Activated CD4-positive, CD25-positive, alpha-beta regulatory T cell treated with anti-CD3 and anti-CD28 coated beads, Interleukin-2, amount 50 U/mL, for 24 hours (primary cell): Measurements from ENCODE around the gene TUT1.
"Not testable (repeated sequence)": the region's sequence is repeated elsewhere in the genome, so short reads cannot be mapped to it uniquely, and the experiment has no call there.

Experiments
- ATAC-seq, 2 donors: fragments of 150-1000 bp; cut with Tn5 transposase; one replicate each; pipeline ENCODE4 v1.10.0; 2021; ENCODE audit warnings: mild to moderate bottlenecking in 1 of 2, moderate library complexity in 1 of 2

Gene TUT1

GRCh38 chr11:62577046-62577714 is 14.1 kb downstream of the TUT1 start:
- no peak for ATAC-seq

- ATAC-seq, result no peak
Measured at GRCh38 chr11:62575837-62576236, 15.5 kb downstream of the TUT1 start.

DNA sequence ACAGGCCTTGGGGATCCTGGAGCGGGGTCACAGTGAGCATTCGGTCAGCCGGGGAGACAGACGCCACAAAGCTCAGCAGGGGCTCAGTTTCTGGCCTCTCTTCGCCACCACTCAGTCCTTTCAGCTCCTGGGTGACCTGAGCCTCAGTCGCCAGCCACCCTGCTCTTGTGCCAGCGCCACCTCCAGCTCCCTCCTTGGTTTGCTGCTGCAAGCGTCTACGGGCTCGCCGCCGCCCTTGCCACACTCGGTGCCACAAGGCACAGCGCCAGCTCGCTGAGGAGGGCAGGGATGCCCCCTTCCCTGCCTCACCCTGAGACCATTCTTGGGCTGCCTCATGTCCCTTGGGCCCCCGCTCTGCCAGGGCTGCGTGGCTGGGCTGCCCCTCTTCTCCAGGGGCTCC is 16.2 kb downstream of the TUT1 start:
- ATAC-seq, result no peak

DNA sequence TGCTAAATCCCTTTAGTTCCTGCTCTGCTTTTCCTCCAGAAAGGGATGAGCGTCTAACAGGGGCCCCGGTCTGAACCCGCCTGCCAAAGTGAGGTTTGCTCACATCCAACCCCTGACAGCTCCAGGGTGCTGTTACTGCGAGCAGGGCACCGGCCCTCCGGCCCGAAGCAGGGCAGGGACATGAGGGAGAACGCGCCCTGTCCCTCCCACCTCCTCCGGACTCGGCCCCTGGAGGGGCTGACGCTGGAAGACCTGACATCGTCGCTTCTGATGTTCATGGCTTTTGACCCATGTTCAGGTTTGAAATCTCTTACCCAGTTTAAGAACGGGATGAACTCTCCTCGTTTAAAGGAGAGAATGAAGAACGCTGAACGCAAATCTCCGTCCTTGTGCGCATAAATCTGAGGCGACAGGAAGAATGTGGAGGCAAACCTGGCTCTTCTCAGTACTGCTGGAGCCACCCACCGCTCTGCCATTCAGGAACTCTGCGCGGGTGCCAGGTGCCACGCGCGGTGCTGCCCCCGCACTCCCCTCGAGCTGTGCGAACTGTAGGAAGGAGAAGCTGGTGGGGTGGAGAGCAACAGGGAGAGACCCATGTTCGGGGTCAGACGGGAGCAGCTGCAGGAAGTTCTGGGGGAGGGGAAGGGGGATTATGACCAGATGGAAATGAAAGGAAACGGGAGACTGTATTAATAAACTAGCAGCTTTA is 16.8 kb downstream of the TUT1 start:
- ATAC-seq, result peak; percentile 5 to 14

DNA sequence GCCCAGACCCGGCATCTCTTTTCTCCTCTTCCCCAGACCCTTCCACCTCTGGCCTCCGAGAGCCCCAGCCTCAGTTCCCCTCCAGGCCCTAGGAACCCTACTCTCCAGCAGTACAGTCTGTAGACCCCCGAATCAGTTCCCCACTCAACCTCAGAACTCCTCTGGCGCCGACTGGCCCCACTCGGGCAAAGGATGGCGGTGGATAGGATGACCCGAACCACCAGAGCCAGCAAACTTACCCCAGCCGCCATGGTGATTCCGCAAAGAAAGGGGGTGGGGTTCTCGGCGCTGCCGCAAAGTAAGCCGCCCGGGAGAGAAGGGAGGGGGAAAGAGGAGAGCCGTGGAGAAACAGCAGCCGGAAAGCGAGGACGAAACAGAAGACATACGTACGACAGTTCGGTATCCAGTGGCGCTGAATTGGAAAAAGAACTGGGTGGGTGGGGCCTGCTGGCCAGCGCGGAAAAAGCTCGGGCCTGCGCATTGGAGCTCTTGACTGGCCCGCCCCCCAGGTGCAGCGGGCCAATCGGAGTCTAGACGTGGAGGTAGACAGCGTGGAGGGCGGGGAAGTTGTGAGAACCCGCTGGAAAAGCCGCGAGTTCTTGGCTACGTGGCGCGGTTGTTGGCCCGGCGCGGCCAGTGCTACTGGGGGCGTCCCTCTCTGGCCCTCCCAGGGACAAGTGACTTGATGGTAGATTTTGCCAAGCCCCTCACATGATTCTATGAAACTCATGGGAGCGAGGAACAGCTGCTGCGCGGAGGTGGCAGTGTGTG is 17.5 kb downstream of the TUT1 start, which contains the start of gene EEF1G:
Gene EEF1G, minus strand, starts transcription at position 300 of the 771 bp plus-strand sequence. Its CDS starts 49 bp downstream, at position 251.
- ATAC-seq, result peak; percentile 91 to 94

- no peak for ATAC-seq
Measured at GRCh38 chr11:62573006-62573591, 18.2 kb downstream of the TUT1 start.

DNA sequence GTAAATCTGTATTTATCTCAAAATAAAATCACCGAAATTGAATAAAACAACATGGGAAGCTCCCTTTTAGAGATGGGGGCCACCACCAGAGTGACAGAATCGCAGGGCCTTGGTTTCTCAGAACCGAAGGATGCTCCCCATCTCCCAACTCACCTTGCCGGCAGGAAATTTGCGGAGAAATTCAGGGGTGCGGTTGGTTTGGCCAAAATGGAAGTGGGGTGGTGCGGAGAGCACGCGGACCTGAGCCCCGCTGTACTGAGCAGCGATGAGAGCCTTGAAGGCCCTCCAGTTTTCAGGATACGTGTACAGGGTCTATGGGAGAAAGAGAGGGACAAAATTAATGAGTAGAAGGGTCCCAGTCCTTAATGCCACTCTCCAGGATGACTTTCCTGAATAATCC is 18.9 kb downstream of the TUT1 start:
- ATAC-seq, result no peak

DNA sequence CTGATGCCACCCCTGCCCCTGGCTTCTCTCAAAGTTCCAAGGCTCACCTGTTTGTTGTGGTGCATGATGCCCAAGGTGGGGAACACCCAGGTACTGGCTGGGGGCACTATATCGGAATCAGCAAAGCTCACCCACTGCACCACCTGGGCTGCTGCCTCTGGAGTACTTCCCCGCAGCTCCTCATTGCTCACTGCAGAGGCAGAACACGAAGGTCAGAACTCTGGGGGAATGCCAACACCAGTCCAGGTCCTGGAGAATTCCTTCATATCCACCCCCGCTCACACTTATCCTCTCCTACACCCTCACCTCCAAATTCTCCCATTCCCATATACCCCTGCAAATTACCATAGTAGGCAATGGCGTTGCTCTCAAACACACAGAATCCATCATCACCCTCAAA is 19.8 kb downstream of the TUT1 start:
- not testable (repeated sequence) for ATAC-seq

DNA sequence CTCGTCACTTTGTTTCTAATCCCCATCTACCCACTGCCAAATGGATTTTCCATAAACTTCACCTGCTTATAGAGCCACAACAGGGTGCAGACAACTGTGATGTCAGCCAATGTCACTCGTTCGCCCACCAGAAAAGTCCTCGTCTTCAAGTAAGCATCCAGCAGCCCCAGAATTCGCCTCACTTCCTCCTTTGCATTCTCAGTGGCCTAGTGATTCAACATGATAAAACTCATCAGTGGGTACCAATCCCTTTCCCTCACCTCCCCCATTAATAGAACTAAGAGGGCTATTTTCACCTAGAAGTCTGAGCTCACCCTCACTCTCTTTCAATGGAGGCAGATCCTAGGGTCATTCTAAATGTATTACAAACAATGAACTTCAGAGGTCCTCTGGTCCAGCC is 20.4 kb downstream of the TUT1 start:
- not testable (repeated sequence) for ATAC-seq

- no peak for ATAC-seq
Measured at GRCh38 chr11:62569611-62570010, 21.7 kb downstream of the TUT1 start.

- ATAC-seq, result peak; percentile 67 to 68
Measured at GRCh38 chr11:62567018-62567633, 24.2 kb downstream of the TUT1 start.

- no peak for ATAC-seq
Measured at GRCh38 chr11:62566247-62566646, 25.1 kb downstream of the TUT1 start.

- ATAC-seq, result no peak
Measured at GRCh38 chr11:62565100-62565802, 26.1 kb downstream of the TUT1 start.

GRCh38 chr11:62561677-62562230 is 29.6 kb downstream of the TUT1 start:
- ATAC-seq, result not testable (repeated sequence)

GRCh38 chr11:62560566-62561103 is 30.7 kb downstream of the TUT1 start:
- peak; percentile 41 to 55 for ATAC-seq

- not testable (repeated sequence) for ATAC-seq
Measured at GRCh38 chr11:62559626-62560025, 31.7 kb downstream of the TUT1 start.

DNA sequence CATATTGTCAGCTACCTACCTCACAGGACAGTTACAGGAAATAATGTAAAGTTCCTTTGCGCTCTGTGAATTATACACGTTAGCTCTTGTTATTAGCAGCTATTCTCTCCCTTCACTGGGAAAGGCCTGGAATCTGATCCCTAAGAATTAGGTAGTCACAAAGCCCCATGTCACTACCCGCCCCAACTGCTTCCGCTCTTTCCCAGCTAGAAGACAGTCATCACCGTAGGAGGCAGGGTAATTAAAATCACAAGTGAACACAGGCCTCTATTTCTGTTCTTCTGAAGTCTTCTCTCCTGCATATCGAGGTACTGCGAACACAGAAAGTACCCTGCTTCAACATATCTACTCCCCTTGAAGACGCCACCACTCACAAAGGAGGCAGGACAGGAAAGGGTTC is 32.1 kb downstream of the TUT1 start:
- no peak for ATAC-seq

DNA sequence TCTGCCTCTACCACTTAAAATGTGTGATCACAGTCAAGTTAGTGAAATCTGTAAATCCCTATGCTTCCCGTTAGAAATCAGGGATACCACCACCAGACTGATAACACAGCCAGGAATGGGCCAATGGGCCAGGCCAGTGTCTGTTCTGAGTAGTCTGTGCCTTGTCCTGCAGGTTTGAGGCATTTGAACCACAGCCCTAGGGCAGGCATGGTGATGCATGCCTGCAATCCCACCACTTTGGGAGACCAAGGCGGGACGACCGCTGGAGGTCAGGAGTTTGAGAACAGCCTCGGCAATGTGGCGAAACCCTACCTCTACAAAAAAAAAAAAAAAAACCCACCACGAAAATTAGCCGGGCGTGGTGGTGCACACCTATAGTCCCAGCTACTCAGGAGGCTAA is 32.7 kb downstream of the TUT1 start:
- no peak for ATAC-seq

- no peak for ATAC-seq
Measured at GRCh38 chr11:62556875-62557631, 34.3 kb downstream of the TUT1 start.

DNA sequence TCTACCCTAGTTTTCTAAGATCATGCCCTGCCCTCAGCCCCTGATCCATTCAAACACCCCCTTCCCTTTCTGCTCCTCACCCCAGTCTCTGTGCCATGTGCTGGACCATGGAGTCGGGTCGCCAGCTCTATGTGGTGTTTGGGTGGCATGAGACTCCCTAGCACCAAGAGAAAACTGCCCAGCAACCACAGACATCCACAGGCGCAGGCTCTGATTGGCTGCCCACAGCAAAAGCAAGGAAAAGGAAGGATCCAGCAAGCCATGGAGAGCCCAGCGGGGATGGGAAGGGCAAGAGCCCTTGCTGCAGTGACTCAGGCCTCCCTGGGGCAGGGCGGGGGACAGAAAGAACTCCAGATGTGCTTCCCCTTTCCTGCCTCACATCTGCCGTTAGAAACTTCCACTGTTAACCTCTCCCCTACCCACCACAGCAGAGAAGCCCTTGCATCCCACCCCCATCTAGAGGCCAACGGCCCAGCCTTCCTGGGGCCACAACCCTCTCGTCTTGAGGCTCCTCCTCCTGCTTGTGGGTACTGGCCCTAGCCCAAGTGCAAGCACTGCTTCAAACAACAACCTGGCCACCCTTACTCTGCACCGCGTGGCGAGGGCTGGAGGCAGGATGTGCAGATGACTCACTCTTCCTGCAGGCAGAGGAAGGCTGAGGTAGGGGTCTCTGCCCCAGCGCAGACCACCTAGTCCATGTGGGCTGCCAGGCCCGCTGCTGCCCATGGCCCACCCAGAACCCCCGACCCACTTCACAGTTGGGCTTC is 35.0 kb downstream of the TUT1 start:
- ATAC-seq, result peak; percentile 28 to 45
